ENCODE results near the gene LRRC75B. TPM values are rescaled to one million over a fixed set of nuclear protein-coding genes. Genes with fewer than 3 reads are reported as not detected.

The LRRC75B gene
- total and polyA plus RNA-seq, 2 of the 13 experiments (the other 11 are each of a cell fraction or from before 2014, with no cell fraction given), result 11.8 to 34.8 TPM

- peak; percentile 86 for TF ChIP-seq RBFOX2 (IDR thresholded peaks at IDR 0.05; ENCODE audit: low read depth, low read length)
- peak; percentile 98 for TF ChIP-seq KAT8 (CRISPR knock-in tag; IDR thresholded peaks at IDR 0.05)
- TF ChIP-seq SNAI1 (CRISPR knock-in tag; IDR thresholded peaks at IDR 0.05; ENCODE audit: borderline replicate concordance), result peak; percentile 89; the same call in 1 of the 2 replicates
- no peak for TF ChIP-seq RAD51 (IDR thresholded peaks at IDR 0.05; ENCODE audit: borderline replicate concordance)
- TF ChIP-seq TBX2 (CRISPR knock-in tag; IDR thresholded peaks at IDR 0.05; ENCODE audit: borderline replicate concordance), result peak; percentile 89
- TF ChIP-seq ZNF136 (CRISPR knock-in tag; IDR thresholded peaks at IDR 0.05; ENCODE audit: low read depth), result peak; percentile 90; the same call in 1 of the 2 replicates
- no peak for TF ChIP-seq ZNF550 (CRISPR knock-in tag; IDR thresholded peaks at IDR 0.05; ENCODE audit: borderline replicate concordance)
- TF ChIP-seq TIGD3 (CRISPR knock-in tag; IDR thresholded peaks at IDR 0.05; ENCODE audit: borderline replicate concordance), result peak; percentile 67; the same call in 1 of the 2 replicates
- no peak for TF ChIP-seq BATF2 (CRISPR knock-in tag; IDR thresholded peaks at IDR 0.05)
- TF ChIP-seq ARNTL (CRISPR knock-in tag; IDR thresholded peaks at IDR 0.05), result peak; percentile 67; the same call in 1 of the 2 replicates
- TF ChIP-seq GZF1 (CRISPR knock-in tag; IDR thresholded peaks at IDR 0.05), result peak; percentile 79; the same call in 1 of the 2 replicates
- no peak; the same call in 1 of the 2 replicates for TF ChIP-seq ZNF510 (CRISPR knock-in tag; IDR thresholded peaks at IDR 0.05; ENCODE audit: low read depth)
- TF ChIP-seq KDM2A (CRISPR knock-in tag; IDR thresholded peaks at IDR 0.05; ENCODE audit: borderline replicate concordance, low read depth), result peak; percentile 95
- TF ChIP-seq REST (IDR thresholded peaks at IDR 0.05; ENCODE audit: borderline replicate concordance in 1 of 2, low read depth in 1 of 2, low read length in 2 of 2), result peak in 1 of 2 experiments; percentile 63; a peak in 1 of 4 replicates
- TF ChIP-seq ZNF569 (CRISPR knock-in tag; IDR thresholded peaks at IDR 0.05; ENCODE audit: borderline replicate concordance), result no peak
- TF ChIP-seq, protein P1, sequence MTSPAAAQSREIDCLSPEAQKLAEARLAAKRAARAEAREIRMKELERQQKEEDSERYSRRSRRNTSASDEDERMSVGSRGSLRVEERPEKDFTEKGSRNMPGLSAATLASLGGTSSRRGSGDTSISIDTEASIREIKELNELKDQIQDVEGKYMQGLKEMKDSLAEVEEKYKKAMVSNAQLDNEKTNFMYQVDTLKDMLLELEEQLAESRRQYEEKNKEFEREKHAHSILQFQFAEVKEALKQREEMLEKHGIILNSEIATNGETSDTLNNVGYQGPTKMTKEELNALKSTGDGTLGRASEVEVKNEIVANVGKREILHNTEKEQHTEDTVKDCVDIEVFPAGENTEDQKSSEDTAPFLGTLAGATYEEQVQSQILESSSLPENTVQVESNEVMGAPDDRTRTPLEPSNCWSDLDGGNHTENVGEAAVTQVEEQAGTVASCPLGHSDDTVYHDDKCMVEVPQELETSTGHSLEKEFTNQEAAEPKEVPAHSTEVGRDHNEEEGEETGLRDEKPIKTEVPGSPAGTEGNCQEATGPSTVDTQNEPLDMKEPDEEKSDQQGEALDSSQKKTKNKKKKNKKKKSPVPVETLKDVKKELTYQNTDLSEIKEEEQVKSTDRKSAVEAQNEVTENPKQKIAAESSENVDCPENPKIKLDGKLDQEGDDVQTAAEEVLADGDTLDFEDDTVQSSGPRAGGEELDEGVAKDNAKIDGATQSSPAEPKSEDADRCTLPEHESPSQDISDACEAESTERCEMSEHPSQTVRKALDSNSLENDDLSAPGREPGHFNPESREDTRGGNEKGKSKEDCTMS (CRISPR knock-in tag; conservative IDR thresholded peaks at IDR 0.05), result no peak
- no peak for TF ChIP-seq HNRNPUL1 (IDR thresholded peaks at IDR 0.05; ENCODE audit: low read depth, low read length)
- peak; percentile 68; the same call in 1 of the 2 replicates for TF ChIP-seq MTF1 (CRISPR knock-in tag; IDR thresholded peaks at IDR 0.05)
- no peak for TF ChIP-seq ZBTB8A (CRISPR knock-in tag; IDR thresholded peaks at IDR 0.05; ENCODE audit: borderline replicate concordance, low read depth)
- peak; percentile 60 for TF ChIP-seq IKZF4 (CRISPR knock-in tag; IDR thresholded peaks at IDR 0.05; ENCODE audit: borderline replicate concordance, low read depth, not compliant biosample characterization)
Measured at GRCh38 chr22:24555165-24556039, 37.5 kb downstream of the LRRC75B start, which contains the start of gene SNRPD3 (continued).

All from HepG2 (cell line).